NCI-H128 (cell line): ENCODE data around the gene PLEKHA7.
"Not testable (repeated sequence)": the region's sequence is repeated elsewhere in the genome, so short reads cannot be mapped to it uniquely, and the experiment has no call there.

Experiments
- DNase-seq: peaks from one replicate; lab custom pipeline; 2025; ENCODE audit not compliant: unreplicated experiment; lab: John Stamatoyannopoulos, UW

PLEKHA7 gene

GRCh38 chr11:16889905-16890304 is 124.3 kb downstream of the PLEKHA7 start:
- no peak for DNase-seq

- not testable (repeated sequence) for DNase-seq
Measured at GRCh38 chr11:16889010-16889409, 125.2 kb downstream of the PLEKHA7 start.

GRCh38 chr11:16887887-16888286 is 126.3 kb downstream of the PLEKHA7 start:
- DNase-seq, result not testable (repeated sequence)

- DNase-seq, result no peak
Measured at GRCh38 chr11:16883174-16883573, 131.0 kb downstream of the PLEKHA7 start.

- DNase-seq, result no peak
Measured at GRCh38 chr11:16881766-16882165, 132.4 kb downstream of the PLEKHA7 start.

- no peak for DNase-seq
Measured at GRCh38 chr11:16881074-16881709, 133.0 kb downstream of the PLEKHA7 start.

- no peak for DNase-seq
Measured at GRCh38 chr11:16880184-16880801, 133.9 kb downstream of the PLEKHA7 start.

- no peak for DNase-seq
Measured at GRCh38 chr11:16879690-16880089, 134.5 kb downstream of the PLEKHA7 start.

GRCh38 chr11:16876837-16877236 is 137.4 kb downstream of the PLEKHA7 start:
- DNase-seq, result no peak

GRCh38 chr11:16876053-16876752 is 138.0 kb downstream of the PLEKHA7 start:
- DNase-seq, result no peak

- DNase-seq, result no peak
Measured at GRCh38 chr11:16874275-16874975, 139.8 kb downstream of the PLEKHA7 start.

- no peak for DNase-seq
Measured at GRCh38 chr11:16873289-16873688, 140.9 kb downstream of the PLEKHA7 start.

- DNase-seq, result no peak
Measured at GRCh38 chr11:16871368-16871767, 142.8 kb downstream of the PLEKHA7 start.

- DNase-seq, result no peak
Measured at GRCh38 chr11:16867097-16867496, 147.1 kb downstream of the PLEKHA7 start.

- not testable (repeated sequence) for DNase-seq
Measured at GRCh38 chr11:16864428-16864827, 149.8 kb downstream of the PLEKHA7 start.

GRCh38 chr11:16863389-16863788 is 150.8 kb downstream of the PLEKHA7 start:
- DNase-seq, result no peak

GRCh38 chr11:16862726-16863125 is 151.5 kb downstream of the PLEKHA7 start:
- DNase-seq, result no peak

GRCh38 chr11:16861862-16862261 is 152.4 kb downstream of the PLEKHA7 start:
- DNase-seq, result no peak

- DNase-seq, result no peak
Measured at GRCh38 chr11:16860617-16861016, 153.6 kb downstream of the PLEKHA7 start.

- DNase-seq, result no peak
Measured at GRCh38 chr11:16859651-16860050, 154.6 kb downstream of the PLEKHA7 start.

GRCh38 chr11:16857186-16857585 is 157.0 kb downstream of the PLEKHA7 start:
- no peak for DNase-seq

GRCh38 chr11:16856022-16856471 is 158.2 kb downstream of the PLEKHA7 start:
- DNase-seq, result no peak
